GM23338 (cell line): ENCODE measurements around the gene UBL4A. TPM values are rescaled to one million over a fixed set of nuclear protein-coding genes. Genes with fewer than 3 reads are reported as not detected.

Experiments used
- CREB1 ChIP-seq: fragments of 250-450 bp; sonication (Bioruptor Pico); IDR thresholded peaks from 2 replicates; pipeline ENCODE4 v1.5.0; 2020; ENCODE audit warnings: low read depth, mild to moderate bottlenecking, moderate library complexity
- EZH2 ChIP-seq: fragments of 200-600 bp; sonication (generic); IDR thresholded peaks from one replicate; pipeline ENCODE4 v1.8.0; 2017; ENCODE audit warnings: antibody characterized with exemption, mild to moderate bottlenecking, low read depth; ENCODE audit not compliant: unreplicated experiment
- EZH2phosphoT487 ChIP-seq: fragments of 200-600 bp; sonication (generic); IDR thresholded peaks from one replicate; pipeline ENCODE4 v1.8.1; 2018; ENCODE audit warnings: antibody characterized with exemption; ENCODE audit not compliant: unreplicated experiment
- JUNB ChIP-seq: IDR thresholded peaks from one replicate; pipeline ENCODE4 v1.6.1; 2016; ENCODE audit warnings: antibody characterized with exemption; ENCODE audit not compliant: unreplicated experiment
- REST ChIP-seq: IDR thresholded peaks from one replicate; pipeline ENCODE4 v1.6.1; 2018; ENCODE audit warnings: antibody characterized with exemption; ENCODE audit not compliant: unreplicated experiment
- STAT1 ChIP-seq: IDR thresholded peaks from one replicate; pipeline ENCODE4 v1.6.1; 2016; ENCODE audit warnings: antibody characterized with exemption; ENCODE audit not compliant: unreplicated experiment
- ZNF114 ChIP-seq: fragments of 250-450 bp; sonication (Bioruptor Pico); IDR thresholded peaks from 2 replicates; pipeline ENCODE4 v1.5.0; 2020; ENCODE audit warnings: mild to moderate bottlenecking, moderate library complexity
- ZNF462 ChIP-seq: fragments of 250-450 bp; sonication (Bioruptor Pico); IDR thresholded peaks from 2 replicates; pipeline ENCODE4 v1.5.0; 2020; ENCODE audit warnings: mild to moderate bottlenecking, moderate library complexity
- polyA plus RNA-seq: library from polyadenylated mRNA; unstranded; fragments of >200 nt; fragmentation: Nextera tagmentation; extraction: Ambion mirVana; gene quantifications from 2 replicates; pipeline ENCODE4 v1.2.1, GENCODE V29; 2016
- total RNA-seq: library from RNA; depleted of rRNA; stranded (reverse); fragments of >200 nt; shearing (Covaris generic); gene quantifications from 2 replicates; pipeline ENCODE4 v1.2.3, GENCODE V29; 2014

Gene UBL4A
- total and polyA plus RNA-seq, 2 experiments from 2014 or later, result 15.6 to 43.7 TPM

GRCh38 chrX:154535892-154536291, 49.5 kb upstream of the UBL4A start (continued):
- TF ChIP-seq REST (no peak), JUNB (no peak), EZH2 (no peak), STAT1 (no peak), ZNF462 (no peak), EZH2phosphoT487 (no peak), ZNF114 (CRISPR knock-in tag) (no peak), CREB1 (CRISPR knock-in tag) (no peak)
